ENCODE data around the gene DDIT4. TPM values are rescaled to one million over a fixed set of nuclear protein-coding genes. Genes with fewer than 3 reads are reported as not detected.

The DDIT4 gene
- total and polyA plus RNA-seq, 9 of the 15 experiments (the other 6 are each of a cell fraction or from before 2014, with no cell fraction given): 8.2 to 675 (median 159) TPM

GRCh38 chr10:72274730-72275350 is 1.1 kb downstream of the DDIT4 start (continued):
- TF ChIP-seq, protein P1, sequence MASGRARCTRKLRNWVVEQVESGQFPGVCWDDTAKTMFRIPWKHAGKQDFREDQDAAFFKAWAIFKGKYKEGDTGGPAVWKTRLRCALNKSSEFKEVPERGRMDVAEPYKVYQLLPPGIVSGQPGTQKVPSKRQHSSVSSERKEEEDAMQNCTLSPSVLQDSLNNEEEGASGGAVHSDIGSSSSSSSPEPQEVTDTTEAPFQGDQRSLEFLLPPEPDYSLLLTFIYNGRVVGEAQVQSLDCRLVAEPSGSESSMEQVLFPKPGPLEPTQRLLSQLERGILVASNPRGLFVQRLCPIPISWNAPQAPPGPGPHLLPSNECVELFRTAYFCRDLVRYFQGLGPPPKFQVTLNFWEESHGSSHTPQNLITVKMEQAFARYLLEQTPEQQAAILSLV (tag; IDR thresholded peaks at IDR 0.05): no peak
- TF ChIP-seq MITF (IDR thresholded peaks at IDR 0.05): no peak
- TF ChIP-seq MEF2A (IDR thresholded peaks at IDR 0.05; ENCODE audit: control insufficient read depth, low read depth, low read length): no peak
- TF ChIP-seq SMARCA5 (IDR thresholded peaks at IDR 0.05): no peak
- TF ChIP-seq NCOA4 (IDR thresholded peaks at IDR 0.05; ENCODE audit: partially characterized antibody): no peak
- no peak for TF ChIP-seq NR2C1 (IDR thresholded peaks at IDR 0.05)
- TF ChIP-seq NR2C1 (tag; IDR thresholded peaks at IDR 0.05): peak; percentile 23; the same call in 1 of the 2 replicates
- no peak for TF ChIP-seq ZNF197 (CRISPR knock-in tag; IDR thresholded peaks at IDR 0.05; ENCODE audit: low read depth)
- TF ChIP-seq FOXK1 (CRISPR knock-in tag; IDR thresholded peaks at IDR 0.05; ENCODE audit: borderline replicate concordance): no peak
- no peak for TF ChIP-seq SMARCE1 (IDR thresholded peaks at IDR 0.05)
- TF ChIP-seq ZC3H11A (IDR thresholded peaks at IDR 0.05; ENCODE audit: low read depth, low read length): no peak
- TF ChIP-seq, protein P2, sequence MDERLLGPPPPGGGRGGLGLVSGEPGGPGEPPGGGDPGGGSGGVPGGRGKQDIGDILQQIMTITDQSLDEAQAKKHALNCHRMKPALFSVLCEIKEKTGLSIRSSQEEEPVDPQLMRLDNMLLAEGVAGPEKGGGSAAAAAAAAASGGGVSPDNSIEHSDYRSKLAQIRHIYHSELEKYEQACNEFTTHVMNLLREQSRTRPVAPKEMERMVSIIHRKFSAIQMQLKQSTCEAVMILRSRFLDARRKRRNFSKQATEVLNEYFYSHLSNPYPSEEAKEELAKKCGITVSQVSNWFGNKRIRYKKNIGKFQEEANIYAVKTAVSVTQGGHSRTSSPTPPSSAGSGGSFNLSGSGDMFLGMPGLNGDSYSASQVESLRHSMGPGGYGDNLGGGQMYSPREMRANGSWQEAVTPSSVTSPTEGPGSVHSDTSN (CRISPR knock-in tag; IDR thresholded peaks at IDR 0.05; ENCODE audit: low read depth): no peak
- TF ChIP-seq, protein P2 (tag; conservative IDR thresholded peaks at IDR 0.05; ENCODE audit: low read depth): no peak
- peak; percentile 72 for TF ChIP-seq ZNF311 (CRISPR knock-in tag; IDR thresholded peaks at IDR 0.05)
- TF ChIP-seq RBBP5 (IDR thresholded peaks at IDR 0.05; ENCODE audit: borderline replicate concordance, insufficient read depth, low read length, poor library complexity, severe bottlenecking): no peak
- TF ChIP-seq, protein P3, sequence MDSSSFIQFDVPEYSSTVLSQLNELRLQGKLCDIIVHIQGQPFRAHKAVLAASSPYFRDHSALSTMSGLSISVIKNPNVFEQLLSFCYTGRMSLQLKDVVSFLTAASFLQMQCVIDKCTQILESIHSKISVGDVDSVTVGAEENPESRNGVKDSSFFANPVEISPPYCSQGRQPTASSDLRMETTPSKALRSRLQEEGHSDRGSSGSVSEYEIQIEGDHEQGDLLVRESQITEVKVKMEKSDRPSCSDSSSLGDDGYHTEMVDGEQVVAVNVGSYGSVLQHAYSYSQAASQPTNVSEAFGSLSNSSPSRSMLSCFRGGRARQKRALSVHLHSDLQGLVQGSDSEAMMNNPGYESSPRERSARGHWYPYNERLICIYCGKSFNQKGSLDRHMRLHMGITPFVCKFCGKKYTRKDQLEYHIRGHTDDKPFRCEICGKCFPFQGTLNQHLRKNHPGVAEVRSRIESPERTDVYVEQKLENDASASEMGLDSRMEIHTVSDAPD (CRISPR knock-in tag; IDR thresholded peaks at IDR 0.05): no peak
- no peak for TF ChIP-seq ZNF408 (CRISPR knock-in tag; IDR thresholded peaks at IDR 0.05; ENCODE audit: low read depth)
- no peak; the same call in 1 of the 2 replicates for TF ChIP-seq PHB (CRISPR knock-in tag; IDR thresholded peaks at IDR 0.05)
- no peak for TF ChIP-seq ZBTB8A (IDR thresholded peaks at IDR 0.05; ENCODE audit: partially characterized antibody)
- TF ChIP-seq ZNF830 (CRISPR knock-in tag; IDR thresholded peaks at IDR 0.05): 0 out of 2 replicates have a peak, but pooled peaks have one; percentile 11
- no peak for TF ChIP-seq EGR1 (conservative IDR thresholded peaks at IDR 0.05)
- peak; percentile 68 for TF ChIP-seq ZBED1 (IDR thresholded peaks at IDR 0.05)
- 0 out of 2 replicates have a peak, but pooled peaks have one; percentile 15 for TF ChIP-seq RUNX1 (IDR thresholded peaks at IDR 0.05; ENCODE audit: low read depth)
- peak; percentile 90 for TF ChIP-seq HMGN3 (IDR thresholded peaks at IDR 0.05; ENCODE audit: borderline replicate concordance, extremely low read depth, insufficient read length, low read depth, low read length)
- no peak for TF ChIP-seq ZNF41 (CRISPR knock-in tag; conservative IDR thresholded peaks at IDR 0.05)
